Transverse colon (tissue), 4 donors: ENCODE measurements around the gene ARL6IP4.

Source experiments
- EP300 ChIP-seq: sonication (generic); formaldehyde crosslinking; IDR thresholded peaks from one replicate; pipeline ENCODE4 v1.6.1; 2017; ENCODE audit warnings: antibody characterized with exemption, low read depth
- POLR2A ChIP-seq: fragments of 450-650 bp; IDR thresholded peaks from one replicate; pipeline ENCODE4 v1.6.1; 2016; ENCODE audit warnings: antibody characterized with exemption, mild to moderate bottlenecking, moderate library complexity
- POLR2AphosphoS5 ChIP-seq, 3 donors: sonication (generic); formaldehyde crosslinking; IDR thresholded peaks; one replicate each; pipeline ENCODE4 v1.6.1; 2016; ENCODE audit warnings: antibody characterized with exemption in 3 of 3
- TF ChIP-seq, protein P1 (sequence below), 5 experiments: fragments of 200-600 bp in 3 of 5; fragments of 450-650 bp in 2 of 5; sonication (generic) in 3 of 5; IDR thresholded peaks; 1 replicate in 2 of 5; 2 replicates in 3 of 5; pipeline ENCODE4 v1.5.1; 2016 to 2017; ENCODE audit warnings: antibody characterized with exemption in 5 of 5, inconsistent platforms in 3 of 5, mild to moderate bottlenecking in 2 of 5, moderate library complexity in 1 of 5

DNA sequence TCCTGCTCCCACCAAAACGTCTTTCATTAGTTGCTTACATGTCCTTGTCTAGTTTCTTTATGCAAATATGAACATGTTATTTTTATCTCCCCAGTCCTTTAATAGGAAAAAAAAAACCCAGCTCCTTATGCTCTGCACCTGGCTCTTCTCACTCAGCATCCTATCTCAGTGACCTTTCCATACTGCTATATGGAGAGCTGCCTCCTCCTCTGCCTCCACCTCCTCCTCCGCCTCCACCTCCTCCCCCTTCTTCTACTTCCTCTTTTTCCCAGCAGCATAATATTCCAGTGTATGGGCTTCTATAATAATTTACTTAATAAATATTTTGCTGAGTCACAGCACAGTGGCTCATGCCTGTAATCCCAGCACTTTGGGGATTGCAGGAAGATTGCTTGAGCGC, 45.8 kb upstream of the ARL6IP4 start:
- TF ChIP-seq POLR2A: no peak
- TF ChIP-seq, protein P1, sequence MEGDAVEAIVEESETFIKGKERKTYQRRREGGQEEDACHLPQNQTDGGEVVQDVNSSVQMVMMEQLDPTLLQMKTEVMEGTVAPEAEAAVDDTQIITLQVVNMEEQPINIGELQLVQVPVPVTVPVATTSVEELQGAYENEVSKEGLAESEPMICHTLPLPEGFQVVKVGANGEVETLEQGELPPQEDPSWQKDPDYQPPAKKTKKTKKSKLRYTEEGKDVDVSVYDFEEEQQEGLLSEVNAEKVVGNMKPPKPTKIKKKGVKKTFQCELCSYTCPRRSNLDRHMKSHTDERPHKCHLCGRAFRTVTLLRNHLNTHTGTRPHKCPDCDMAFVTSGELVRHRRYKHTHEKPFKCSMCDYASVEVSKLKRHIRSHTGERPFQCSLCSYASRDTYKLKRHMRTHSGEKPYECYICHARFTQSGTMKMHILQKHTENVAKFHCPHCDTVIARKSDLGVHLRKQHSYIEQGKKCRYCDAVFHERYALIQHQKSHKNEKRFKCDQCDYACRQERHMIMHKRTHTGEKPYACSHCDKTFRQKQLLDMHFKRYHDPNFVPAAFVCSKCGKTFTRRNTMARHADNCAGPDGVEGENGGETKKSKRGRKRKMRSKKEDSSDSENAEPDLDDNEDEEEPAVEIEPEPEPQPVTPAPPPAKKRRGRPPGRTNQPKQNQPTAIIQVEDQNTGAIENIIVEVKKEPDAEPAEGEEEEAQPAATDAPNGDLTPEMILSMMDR (IDR thresholded peaks at IDR 0.05): no peak
- TF ChIP-seq POLR2AphosphoS5 (IDR thresholded peaks at IDR 0.05): no peak
- TF ChIP-seq EP300: no peak
